Right lobe of liver (tissue), 4 donors: Measurements from ENCODE around the gene MOCS2.

Experiments used
- POLR2A ChIP-seq: fragments of 450-650 bp; IDR thresholded peaks from one replicate; pipeline ENCODE4 v1.6.1; 2017; ENCODE audit warnings: antibody characterized with exemption, mild to moderate bottlenecking
- TF ChIP-seq, protein P1 (sequence below), 4 donors: fragments of 200-600 bp in 3 of 4; fragments of 450-650 bp in 1 of 4; IDR thresholded peaks; one replicate each; pipeline versions ENCODE4 v1.5.1 to v1.8.0; 2016 to 2022; ENCODE audit warnings: antibody characterized with exemption in 4 of 4, mild to moderate bottlenecking in 2 of 4
- donor health status: DM: no; HTN: no; CAD: no.
- donor health status: DM: no; HTN: no; CAD: no.
- donor health status: DM: no; HTN: yes; CAD: no.

DNA sequence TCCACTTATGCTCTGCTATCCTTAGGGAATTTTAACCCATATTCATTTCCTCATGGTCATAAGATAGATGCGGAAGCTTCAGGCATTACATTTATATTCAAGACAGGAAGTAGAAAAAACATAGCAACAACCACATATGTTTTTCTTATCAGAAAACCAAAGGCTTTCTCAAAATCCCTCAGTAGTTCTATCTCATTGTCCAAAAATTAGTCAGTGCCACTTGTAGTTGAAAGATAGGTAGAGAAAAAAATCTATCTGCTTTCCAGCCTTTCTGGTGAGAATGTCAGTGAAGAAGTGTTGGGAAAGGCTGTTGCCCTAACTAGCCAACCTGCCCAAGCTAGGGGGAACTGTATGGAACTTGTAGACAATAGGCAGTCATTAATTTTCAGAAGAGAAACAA lies 23.5 kb upstream of the MOCS2 start:
- TF ChIP-seq, protein P1, sequence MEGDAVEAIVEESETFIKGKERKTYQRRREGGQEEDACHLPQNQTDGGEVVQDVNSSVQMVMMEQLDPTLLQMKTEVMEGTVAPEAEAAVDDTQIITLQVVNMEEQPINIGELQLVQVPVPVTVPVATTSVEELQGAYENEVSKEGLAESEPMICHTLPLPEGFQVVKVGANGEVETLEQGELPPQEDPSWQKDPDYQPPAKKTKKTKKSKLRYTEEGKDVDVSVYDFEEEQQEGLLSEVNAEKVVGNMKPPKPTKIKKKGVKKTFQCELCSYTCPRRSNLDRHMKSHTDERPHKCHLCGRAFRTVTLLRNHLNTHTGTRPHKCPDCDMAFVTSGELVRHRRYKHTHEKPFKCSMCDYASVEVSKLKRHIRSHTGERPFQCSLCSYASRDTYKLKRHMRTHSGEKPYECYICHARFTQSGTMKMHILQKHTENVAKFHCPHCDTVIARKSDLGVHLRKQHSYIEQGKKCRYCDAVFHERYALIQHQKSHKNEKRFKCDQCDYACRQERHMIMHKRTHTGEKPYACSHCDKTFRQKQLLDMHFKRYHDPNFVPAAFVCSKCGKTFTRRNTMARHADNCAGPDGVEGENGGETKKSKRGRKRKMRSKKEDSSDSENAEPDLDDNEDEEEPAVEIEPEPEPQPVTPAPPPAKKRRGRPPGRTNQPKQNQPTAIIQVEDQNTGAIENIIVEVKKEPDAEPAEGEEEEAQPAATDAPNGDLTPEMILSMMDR (IDR thresholded peaks at IDR 0.05): no peak
- no peak for TF ChIP-seq POLR2A
